ENCODE data around the gene TM2D3.

Gene TM2D3

DNA sequence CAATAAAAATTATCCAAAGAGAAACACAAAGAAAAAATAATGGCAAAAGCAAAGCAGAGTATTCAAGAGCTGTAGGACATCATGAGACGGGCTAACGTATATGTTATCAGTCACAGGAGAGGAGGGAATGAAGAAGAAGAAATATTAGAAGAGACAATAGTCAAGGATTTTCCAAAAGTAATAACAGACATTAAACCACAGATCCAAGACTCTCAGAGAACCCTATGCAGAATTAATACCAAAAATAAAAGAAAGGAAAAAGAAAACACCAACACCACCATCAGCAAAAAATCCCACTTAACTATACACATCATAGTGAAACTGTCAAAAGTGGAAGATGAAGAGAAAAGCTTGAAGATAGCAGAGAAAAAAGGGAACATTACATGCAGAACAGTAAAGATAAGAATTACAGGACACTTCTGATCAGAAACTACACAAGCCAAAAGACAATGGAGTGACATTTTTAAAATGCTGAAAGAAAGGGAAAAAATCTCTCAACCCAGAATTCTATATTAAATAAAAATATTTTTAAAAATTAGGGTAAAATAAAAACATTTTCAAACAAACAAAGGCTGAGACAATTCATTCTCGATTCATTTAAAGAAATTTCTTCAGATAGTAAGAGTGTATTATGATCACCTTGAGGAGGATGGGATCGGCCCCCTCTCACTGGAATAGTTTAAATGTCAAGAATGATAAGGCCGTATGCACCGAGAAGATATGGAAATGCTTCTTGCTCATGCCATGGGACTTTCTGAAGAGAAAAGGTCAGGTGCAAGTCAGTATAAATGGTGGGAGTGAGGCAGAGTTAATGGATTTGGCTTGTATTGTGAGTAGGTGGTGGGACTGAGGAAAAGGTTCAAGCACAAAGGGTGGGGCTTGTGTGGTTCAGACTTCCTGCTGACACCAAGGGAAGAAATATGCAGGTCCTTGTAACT is 28.5 kb downstream of the TM2D3 start:
- no peak for DNase-seq (ENCODE audit: low spot score)

DNA sequence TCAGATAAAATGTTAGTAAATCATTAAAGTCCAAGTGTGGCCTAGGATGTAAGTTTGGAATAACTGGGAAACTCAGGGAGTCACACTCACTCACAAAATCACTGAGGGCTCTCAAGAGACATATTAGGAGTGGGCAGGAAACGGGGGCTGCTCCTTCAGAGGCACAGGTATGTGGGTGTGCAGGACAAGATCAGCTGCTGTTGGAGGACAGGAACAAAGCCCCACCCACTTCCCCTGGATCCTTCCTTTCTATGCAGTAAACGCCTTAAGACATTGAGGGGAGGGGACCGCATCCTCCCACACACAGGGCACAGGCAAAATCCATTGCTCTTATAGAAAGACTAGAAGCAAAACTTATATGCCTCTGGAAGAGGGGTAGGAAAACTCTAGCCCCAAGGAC is 30.2 kb downstream of the TM2D3 start:
- no peak for DNase-seq (ENCODE audit: low spot score)

DNA sequence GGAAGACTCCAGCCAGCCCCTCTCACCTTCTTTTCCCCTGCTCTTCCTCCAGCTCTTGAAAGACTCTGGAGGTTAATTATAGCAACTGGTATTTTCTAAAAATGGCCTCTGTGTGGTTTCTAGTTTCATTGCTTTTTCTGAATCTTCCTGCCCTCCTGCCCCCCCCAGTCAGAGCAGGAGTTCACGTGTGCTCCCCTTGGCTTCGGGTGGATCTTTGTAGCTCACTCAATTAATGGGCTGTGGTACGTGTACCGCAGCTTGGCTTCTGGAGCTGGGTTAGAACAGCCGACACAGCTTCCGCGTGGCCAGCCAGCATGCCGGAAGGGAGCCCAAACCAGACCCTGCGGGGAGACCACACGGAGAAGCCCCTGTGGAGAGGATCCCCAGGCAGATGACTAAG is 31.5 kb downstream of the TM2D3 start:
- no peak for DNase-seq (ENCODE audit: low spot score)

GRCh38 chr15:101619615-101619865 is 32.6 kb downstream of the TM2D3 start:
- no peak for DNase-seq (ENCODE audit: low spot score)

- no peak for DNase-seq (ENCODE audit: low spot score)
Observed at GRCh38 chr15:101618851-101619614, 33.1 kb downstream of the TM2D3 start.

DNA sequence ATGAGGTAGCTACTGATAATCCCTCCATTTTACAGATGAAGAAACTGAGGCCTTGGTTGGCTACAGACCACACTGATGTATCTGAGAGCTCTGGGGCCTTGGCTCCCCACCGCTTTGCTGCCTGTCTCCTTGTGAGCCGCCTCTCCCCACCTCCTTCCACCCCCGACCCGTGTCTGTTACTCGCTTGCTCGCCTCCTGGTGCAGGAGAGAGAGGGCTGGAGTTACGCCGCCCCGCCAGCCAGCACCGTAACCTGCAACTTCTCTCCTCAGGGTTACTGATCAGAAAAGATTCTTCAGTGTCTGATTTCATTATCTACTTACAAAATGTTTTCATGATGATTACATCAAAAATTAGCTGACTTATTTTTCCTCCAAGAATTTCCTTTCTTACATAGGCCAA is 34.1 kb downstream of the TM2D3 start:
- no peak for DNase-seq (ENCODE audit: low spot score)

DNA sequence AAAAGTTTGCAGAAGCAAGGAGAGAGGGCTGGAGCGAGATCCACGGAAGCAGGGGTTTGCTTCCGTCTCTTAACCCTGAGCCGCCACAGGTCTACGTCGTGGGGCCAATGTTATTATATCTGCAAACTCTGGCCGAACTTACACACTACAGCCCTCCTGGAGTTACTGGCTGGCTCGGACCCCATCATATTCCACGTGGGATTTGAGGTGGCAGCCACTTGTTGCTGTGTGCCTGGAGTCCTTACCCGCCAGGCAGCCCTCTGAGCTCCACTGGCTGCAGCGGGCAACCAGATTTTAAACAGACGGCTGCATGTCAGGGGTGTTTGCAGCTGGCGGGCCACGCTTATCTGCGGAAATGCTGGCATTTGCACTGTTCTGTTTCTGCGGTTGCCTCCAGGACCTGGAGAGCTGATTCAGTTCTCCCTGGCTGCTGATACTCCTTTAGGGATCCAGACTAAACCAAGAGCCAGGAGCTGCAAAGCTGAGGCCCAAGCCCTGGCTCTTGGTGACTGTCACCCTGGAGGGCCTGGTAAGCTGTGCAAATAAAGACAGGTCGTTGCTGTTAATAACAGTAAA is 34.7 kb downstream of the TM2D3 start:
- no peak for DNase-seq (ENCODE audit: low spot score)

- peak; percentile 28 for DNase-seq (ENCODE audit: low spot score)
Observed at GRCh38 chr15:101615986-101616848, 36.0 kb downstream of the TM2D3 start.

DNA sequence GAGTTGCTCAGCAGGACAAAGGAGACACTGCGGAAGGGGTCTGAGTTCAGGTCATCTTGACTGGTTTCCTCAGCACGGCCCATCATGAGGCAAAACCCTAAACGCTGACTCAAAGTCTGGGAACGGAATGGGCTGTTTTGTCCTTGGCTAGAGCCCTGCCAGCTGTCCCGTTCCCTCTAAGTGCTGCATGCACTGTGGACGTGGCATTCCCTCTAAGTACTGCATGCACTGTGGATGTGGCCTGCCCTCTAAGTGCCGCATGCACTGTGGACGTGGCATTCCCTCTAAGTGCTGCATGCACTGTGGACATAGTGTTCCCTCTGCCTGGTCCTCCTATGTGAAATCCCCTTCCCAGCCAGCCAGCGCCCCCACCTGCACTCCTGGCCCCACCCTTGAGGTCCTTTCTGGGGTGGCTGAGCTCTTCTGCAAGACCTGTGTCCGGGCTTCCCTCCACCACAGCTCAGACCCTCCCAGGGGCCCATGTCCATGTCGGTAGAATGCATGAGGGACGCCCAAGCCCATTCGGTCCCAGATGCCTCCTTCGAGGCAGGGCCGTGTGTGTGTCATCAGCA is 36.7 kb downstream of the TM2D3 start:
- DNase-seq (ENCODE audit: low spot score) = no peak

DNA sequence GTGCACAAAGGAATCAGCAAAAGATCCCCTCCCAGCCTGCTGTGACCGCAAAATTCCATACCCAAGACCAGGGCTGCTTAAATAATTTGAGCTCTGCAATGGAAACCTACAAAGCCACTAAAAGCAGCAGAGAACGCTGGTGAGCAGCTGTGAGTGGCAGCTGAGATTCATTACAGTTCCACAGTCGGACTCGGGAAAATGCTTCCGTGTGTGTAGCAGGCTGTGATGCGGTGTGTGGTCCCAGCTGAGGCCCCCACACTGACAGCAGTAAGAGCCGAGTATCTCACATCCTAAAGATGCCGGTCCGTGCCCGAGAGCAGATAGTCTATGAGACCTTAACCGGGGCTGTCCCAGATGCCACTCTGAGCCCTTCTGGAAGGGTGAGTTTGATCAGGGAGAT is 37.4 kb downstream of the TM2D3 start:
- no peak for DNase-seq (ENCODE audit: low spot score)

DNA sequence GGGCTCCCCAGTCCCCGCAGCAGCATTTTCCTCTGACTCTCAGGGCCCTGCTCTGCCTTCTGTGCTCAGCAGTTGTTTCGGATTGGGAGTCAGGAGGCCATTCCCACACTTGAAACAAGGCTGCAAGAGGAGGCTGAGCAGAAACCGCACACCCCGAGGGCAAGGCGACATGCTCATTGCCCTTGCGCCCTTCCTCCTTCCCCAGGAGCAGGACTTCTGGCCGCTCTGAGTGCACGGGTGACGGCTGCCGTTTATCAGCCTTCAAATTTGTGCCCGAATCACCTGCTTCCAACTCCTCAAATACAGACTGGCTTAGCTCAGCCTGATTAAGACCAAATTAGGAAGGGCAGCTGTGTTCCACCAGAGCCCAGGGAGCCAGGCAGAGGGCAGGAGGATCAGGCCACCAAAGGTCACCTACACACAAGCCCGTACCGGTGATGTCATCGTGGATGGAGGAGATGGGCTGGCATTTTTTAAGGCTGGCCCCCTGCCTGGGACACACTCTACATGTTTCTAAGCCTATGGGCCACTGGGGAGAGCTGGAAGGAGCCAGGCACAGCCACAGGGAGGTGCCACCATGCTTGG is 38.1 kb downstream of the TM2D3 start:
- DNase-seq (ENCODE audit: low spot score) = no peak

- DNase-seq (ENCODE audit: low spot score) = peak; percentile 35
Observed at GRCh38 chr15:101613130-101614000, 38.8 kb downstream of the TM2D3 start.

GRCh38 chr15:101612676-101613075 is 39.5 kb downstream of the TM2D3 start:
- no peak for DNase-seq (ENCODE audit: low spot score)

- DNase-seq (ENCODE audit: low spot score) = no peak
Observed at GRCh38 chr15:101611580-101612299, 40.4 kb downstream of the TM2D3 start.

- no peak for DNase-seq (ENCODE audit: low spot score)
Observed at GRCh38 chr15:101611007-101611406, 41.2 kb downstream of the TM2D3 start.

DNA sequence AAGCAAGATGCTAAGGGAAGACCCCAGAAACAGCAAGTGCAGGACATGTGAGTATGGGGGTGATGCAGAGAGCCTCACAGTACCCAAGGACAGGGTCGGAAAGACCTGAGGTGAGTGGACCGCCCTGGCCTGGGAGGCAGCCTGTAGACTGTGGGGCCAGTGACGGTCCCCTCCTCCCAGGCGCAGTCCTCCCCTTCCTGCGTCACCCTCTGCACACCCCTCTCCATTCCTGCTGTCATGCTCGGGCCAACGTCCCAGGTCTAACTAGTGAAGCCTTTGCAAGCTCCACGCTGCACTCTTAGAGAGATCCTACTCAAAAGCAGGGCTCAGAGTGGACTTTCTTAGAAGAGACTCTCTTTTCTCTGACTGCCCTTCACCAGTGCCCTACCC is 41.6 kb downstream of the TM2D3 start:
- DNase-seq (ENCODE audit: low spot score) = no peak

DNA sequence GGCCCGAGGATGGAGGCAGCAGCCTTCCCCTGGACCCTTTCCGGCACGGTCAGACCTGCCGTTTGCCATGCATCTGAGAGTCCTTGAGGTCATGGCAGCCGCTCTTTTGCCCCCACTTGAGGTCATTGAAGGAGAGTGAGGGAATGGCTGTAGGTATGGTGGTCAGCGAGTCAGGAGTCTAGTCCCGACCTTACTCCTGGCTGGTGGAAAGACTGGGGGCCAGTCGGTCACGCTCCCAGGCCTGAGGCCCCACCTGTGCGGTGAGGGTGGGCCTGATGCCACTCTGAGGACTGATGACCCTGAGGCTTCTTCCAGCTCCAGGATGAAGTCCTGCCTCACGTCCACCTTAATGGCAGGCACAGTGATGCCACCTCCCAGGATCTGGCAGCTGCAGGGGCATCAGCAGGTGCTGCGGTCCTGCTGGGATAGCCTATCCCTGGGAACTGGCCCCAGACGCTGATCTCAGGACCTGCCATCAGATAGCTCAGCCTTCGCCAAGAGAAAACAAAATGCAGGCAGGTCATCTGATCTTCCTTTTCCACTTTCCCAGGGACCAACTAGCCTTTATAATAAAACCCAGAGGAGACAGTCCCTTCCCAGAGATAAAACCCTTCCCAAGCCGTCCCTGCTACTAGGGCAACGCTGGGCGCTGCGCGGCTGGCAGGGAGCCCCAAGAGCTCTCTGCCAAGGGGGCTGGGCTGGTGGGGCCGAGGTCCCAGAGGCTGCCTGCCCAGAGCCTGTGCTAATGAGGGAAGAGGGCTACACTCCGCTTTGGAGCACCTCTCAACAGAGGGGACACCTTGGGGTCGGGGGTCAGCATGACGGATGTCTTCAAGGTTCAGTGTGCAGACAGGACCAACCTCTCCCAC is 42.2 kb downstream of the TM2D3 start:
- no peak for DNase-seq (ENCODE audit: low spot score)

- DNase-seq (ENCODE audit: low spot score) = no peak
Observed at GRCh38 chr15:101608201-101608600, 44.0 kb downstream of the TM2D3 start.

DNA sequence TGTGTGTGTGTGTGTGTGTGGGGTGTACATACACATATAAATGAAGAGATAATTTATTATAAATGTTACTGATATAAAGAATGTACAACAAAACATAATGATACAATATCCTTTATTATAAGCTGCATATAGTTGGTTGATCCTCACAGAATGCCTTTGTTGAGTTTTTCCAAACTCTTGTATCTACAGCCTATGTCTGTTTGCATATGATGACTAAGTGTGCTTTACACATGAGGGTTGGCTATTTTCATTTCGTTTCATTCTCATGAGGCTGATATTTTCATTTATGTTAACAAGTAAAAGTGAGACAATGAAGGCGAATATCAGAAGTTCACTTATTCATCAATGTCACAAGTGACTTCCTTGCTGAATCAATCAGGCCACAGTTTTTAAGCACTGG is 45.1 kb downstream of the TM2D3 start:
- DNase-seq (ENCODE audit: low spot score) = no peak

Data from hepatic stellate cell (primary cell).